ENCODE data around the gene FZR1. TPM values are rescaled to one million over a fixed set of nuclear protein-coding genes. Genes with fewer than 3 reads are reported as not detected.

Gene FZR1
- total RNA-seq, 2 experiments from 2014 or later, result 39.9 to 40.9 TPM

DNA sequence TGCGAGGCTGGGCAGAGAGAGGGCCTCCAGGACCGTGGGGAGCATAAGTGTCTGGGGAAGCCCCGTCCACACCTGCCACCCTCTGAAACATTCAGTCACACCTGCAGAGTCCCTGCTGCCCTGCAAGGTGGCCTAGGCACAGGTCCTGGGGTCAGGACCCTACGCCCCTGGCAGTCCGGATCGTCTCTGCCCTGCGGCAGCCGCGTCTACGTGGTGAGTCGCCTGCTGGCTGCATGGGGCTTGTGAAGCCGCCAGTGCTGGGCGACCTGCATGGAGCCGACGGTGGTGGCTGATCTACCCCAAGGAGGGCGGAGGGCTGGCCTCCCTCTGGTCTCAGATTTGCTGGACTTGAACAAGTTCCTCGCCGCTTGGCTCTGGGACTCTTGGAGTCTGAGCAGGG, 13.0 kb downstream of the FZR1 start:
- Mint-ChIP-seq H3K27me3 (no peaks in the 10 kb centered on the region), H3K4me1 (ENCODE audit: low read depth) (peaks cover 32% of the 10 kb centered on the region), H3K36me3 (ENCODE audit: low read depth) (no peaks in the 10 kb centered on the region), H3K9me3 (no peaks in the 10 kb centered on the region), H3K27ac (no peak overlapping the region), H3K4me3 (no peak overlapping the region)
- intact Hi-C loops (cut with micrococcal nuclease), result no loop called here
- POLR2A ChIA-PET, result no interaction called here
- DNase-seq, result no peak
- no peak for TF ChIP-seq CTCF (IDR thresholded peaks at IDR 0.05)
- no peak for ATAC-seq
- CTCF ChIA-PET, result no interaction called here

- CTCF ChIA-PET, result no interaction called here
- TF ChIP-seq CTCF (IDR thresholded peaks at IDR 0.05), result no peak
- POLR2A ChIA-PET, result no interaction called here
- DNase-seq (no peak), ATAC-seq (no peak)
- Mint-ChIP-seq H3K27me3 (no peaks in the 10 kb centered on the region), H3K27ac (no peak overlapping the region), H3K4me1 (ENCODE audit: low read depth) (peaks cover 28% of the 10 kb centered on the region), H3K9me3 (no peaks in the 10 kb centered on the region), H3K36me3 (ENCODE audit: low read depth) (no peaks in the 10 kb centered on the region), H3K4me3 (no peak overlapping the region)
- intact Hi-C loops (cut with micrococcal nuclease), result no loop called here
Observed at GRCh38 chr19:3520166-3521103, 14.3 kb downstream of the FZR1 start.

- ChIA-PET POLR2A (no interaction called here), CTCF (no interaction called here)
- TF ChIP-seq CTCF (IDR thresholded peaks at IDR 0.05), result no peak
- ATAC-seq, result no peak
- Mint-ChIP-seq H3K9me3 (no peaks in the 10 kb centered on the region), H3K27ac (no peak overlapping the region), H3K4me3 (no peak overlapping the region), H3K27me3 (no peaks in the 10 kb centered on the region), H3K36me3 (ENCODE audit: low read depth) (no peaks in the 10 kb centered on the region), H3K4me1 (ENCODE audit: low read depth) (peaks cover 22% of the 10 kb centered on the region)
- intact Hi-C loops (cut with micrococcal nuclease), result no loop called here
- no peak for DNase-seq
Observed at GRCh38 chr19:3521104-3521445, 15.0 kb downstream of the FZR1 start.

GRCh38 chr19:3522421-3523360, 16.6 kb downstream of the FZR1 start:
- no peaks in the 10 kb centered on the region for H3K27me3 Mint-ChIP-seq
- no peak overlapping the region for H3K4me3 Mint-ChIP-seq
- ChIA-PET CTCF (no interaction called here), POLR2A (interaction anchor here (0.7 to 0.8 kb wide), 2 partner anchors 9 to 10 kb away, joined by 3 read pairs; no protein-coding TSS in a partner anchor)
- no peaks in the 10 kb centered on the region for H3K9me3 Mint-ChIP-seq
- H3K4me1 Mint-ChIP-seq (ENCODE audit: low read depth), result peaks cover 12% of the 10 kb centered on the region
- intact Hi-C loops (cut with micrococcal nuclease), result no loop called here
- ATAC-seq (no peak), DNase-seq (no peak)
- no peak overlapping the region for H3K27ac Mint-ChIP-seq
- no peak for TF ChIP-seq CTCF (IDR thresholded peaks at IDR 0.05)
- H3K36me3 Mint-ChIP-seq (ENCODE audit: low read depth), result no peaks in the 10 kb centered on the region
